Stimulated activated CD4-positive, alpha-beta T cell treated with anti-CD3 and anti-CD28 coated beads, Interleukin-1b, Interleukin-23, amount 100 ng/mL, for 48 hours (primary cell): ENCODE data around the gene CHMP4A.
A peak's percentile ranks its signal among the peaks of the same experiment; 100 is the strongest.

Experiments
- DNase-seq: peaks from one replicate; pipeline ENCODE4 v3.0.0-alpha.2; 2020

The CHMP4A gene

GRCh38 chr14:24212924-24213865 is at the start of gene CHMP4A:
CHMP4A (minus strand) TSS chr14:24213488; CDS start chr14:24213439, 49 bp downstream.
- DNase-seq, result peak; percentile 98

- DNase-seq, result no peak
Measured at GRCh38 chr14:24261969-24262327, 48.7 kb upstream of the CHMP4A start.

GRCh38 chr14:24261256-24261968 is 48.1 kb upstream of the CHMP4A start:
- DNase-seq, result no peak

GRCh38 chr14:24260780-24261157 is 47.5 kb upstream of the CHMP4A start:
- no peak for DNase-seq

GRCh38 chr14:24260026-24260779 is 46.9 kb upstream of the CHMP4A start:
- no peak for DNase-seq

GRCh38 chr14:24259282-24260025 is 46.2 kb upstream of the CHMP4A start:
- no peak for DNase-seq

- DNase-seq, result no peak
Measured at GRCh38 chr14:24258548-24259265, 45.4 kb upstream of the CHMP4A start.

GRCh38 chr14:24258119-24258518 is 44.8 kb upstream of the CHMP4A start:
- DNase-seq, result no peak

GRCh38 chr14:24256960-24257359 is 43.7 kb upstream of the CHMP4A start:
- no peak for DNase-seq

- no peak for DNase-seq
Measured at GRCh38 chr14:24255931-24256711, 42.8 kb upstream of the CHMP4A start.

- DNase-seq, result no peak
Measured at GRCh38 chr14:24255438-24255837, 42.1 kb upstream of the CHMP4A start.

- DNase-seq, result no peak
Measured at GRCh38 chr14:24254630-24255392, 41.5 kb upstream of the CHMP4A start.

- no peak for DNase-seq
Measured at GRCh38 chr14:24253936-24254335, 40.6 kb upstream of the CHMP4A start.

- no peak for DNase-seq
Measured at GRCh38 chr14:24252289-24253124, 39.2 kb upstream of the CHMP4A start.

- no peak for DNase-seq
Measured at GRCh38 chr14:24251880-24252288, 38.6 kb upstream of the CHMP4A start.

GRCh38 chr14:24250354-24250753 is 37.1 kb upstream of the CHMP4A start:
- no peak for DNase-seq

- no peak for DNase-seq
Measured at GRCh38 chr14:24249230-24250021, 36.1 kb upstream of the CHMP4A start.

- DNase-seq, result no peak
Measured at GRCh38 chr14:24247422-24247821, 34.1 kb upstream of the CHMP4A start.
